HL-60 (cell line): ENCODE measurements around the gene FAAP20.

Experiments used
- DNase-seq, 2 experiments: peaks; one replicate each; pipeline ENCODE4 v3.0.0-alpha.2; 2010 to 2020; ENCODE audit warnings: low read depth in 1 of 2, low spot score in 1 of 2
- H3K27ac ChIP-seq: fragments of 250-450 bp; sonication (Bioruptor Pico); replicated peaks from 2 replicates; pipeline ENCODE4 v1.5.1; 2020; ENCODE audit warnings: mild to moderate bottlenecking, moderate library complexity
- H3K27me3 ChIP-seq: fragments of 250-450 bp; sonication (Bioruptor Pico); 2 replicates; pipeline ENCODE4 v1.5.1; 2021; ENCODE audit warnings: mild to moderate bottlenecking, moderate library complexity; ENCODE audit not compliant: insufficient read depth, poor library complexity, severe bottlenecking
- H3K4me3 ChIP-seq: replicated peaks from 2 replicates; pipeline ENCODE4 v1.5.1; 2011; ENCODE audit warnings: mild to moderate bottlenecking, control low read depth, low read length; ENCODE audit not compliant: insufficient read depth
- CTCF ChIP-seq: IDR thresholded peaks from one replicate; pipeline ENCODE4 v1.5.1; 2011; ENCODE audit warnings: low read length, control low read depth, inconsistent platforms; ENCODE audit not compliant: insufficient read depth
- GABPA ChIP-seq: IDR thresholded peaks from 2 replicates; pipeline ENCODE4 v1.6.1; 2012; ENCODE audit warnings: low read depth
- POLR2AphosphoS5 ChIP-seq: IDR thresholded peaks from 2 replicates; pipeline ENCODE4 v1.6.1; 2012; ENCODE audit warnings: low read depth
- REST ChIP-seq: IDR thresholded peaks from 2 replicates; pipeline ENCODE4 v1.6.1; 2012; ENCODE audit warnings: low read depth; ENCODE audit not compliant: insufficient replicate concordance
- SPI1 ChIP-seq: IDR thresholded peaks from 2 replicates; pipeline ENCODE4 v1.6.1; 2012; ENCODE audit warnings: low read depth, mild to moderate bottlenecking, borderline replicate concordance

The FAAP20 gene

GRCh38 chr1:2210786-2211185 is 16.2 kb upstream of the FAAP20 start:
- H3K4me3 ChIP-seq, result no peak overlapping the region
- H3K27ac ChIP-seq, result no peak overlapping the region
- TF ChIP-seq GABPA (no peak), REST (no peak), CTCF (no peak), POLR2AphosphoS5 (no peak), SPI1 (no peak)
- DNase-seq, result no peak
- no peaks in the 10 kb centered on the region for H3K27me3 ChIP-seq

GRCh38 chr1:2210084-2210653 is 15.6 kb upstream of the FAAP20 start:
- Histone ChIP-seq H3K4me3 (no peak overlapping the region), H3K27me3 (no peaks in the 10 kb centered on the region), H3K27ac (no peak overlapping the region)
- TF ChIP-seq GABPA (no peak), CTCF (no peak), REST (no peak), POLR2AphosphoS5 (no peak), SPI1 (no peak)
- DNase-seq, result no peak

DNA sequence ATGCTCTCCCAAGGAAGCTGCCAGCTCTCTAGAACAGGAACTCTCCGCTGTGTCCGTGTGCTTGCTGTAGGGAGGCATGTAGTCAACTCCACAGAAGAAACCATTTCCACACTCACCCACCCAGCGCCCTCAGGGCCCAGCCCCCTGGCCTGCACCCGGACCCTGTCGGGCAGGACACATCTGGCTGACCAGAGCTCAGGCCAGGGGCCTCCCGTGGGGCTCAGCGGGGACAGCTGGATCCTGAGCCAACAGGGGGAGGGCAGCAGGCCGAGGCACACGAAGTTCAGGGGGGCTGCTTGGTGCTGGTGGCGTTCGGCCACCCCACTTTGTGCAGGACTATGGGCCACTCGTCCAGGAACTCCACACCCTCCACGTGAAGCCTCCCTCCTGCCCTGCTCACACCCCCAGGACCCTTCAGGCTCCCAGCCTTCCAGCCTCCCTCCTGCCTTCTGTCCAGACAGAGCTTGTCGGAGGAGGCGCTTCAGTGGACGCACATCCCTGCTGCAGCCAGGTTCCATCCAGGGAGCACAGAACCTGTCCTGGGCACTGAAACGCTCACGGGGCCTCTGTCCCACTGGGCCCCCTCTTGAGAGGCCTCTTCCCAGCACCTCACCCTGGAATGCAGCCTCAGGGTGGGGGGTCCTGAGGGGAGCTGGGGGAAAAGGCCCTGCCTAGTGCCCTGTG is 15.0 kb upstream of the FAAP20 start:
- no peak for TF ChIP-seq POLR2AphosphoS5
- no peak for TF ChIP-seq REST
- TF ChIP-seq SPI1, result no peak
- no peak for TF ChIP-seq GABPA
- TF ChIP-seq CTCF, result no peak
- DNase-seq, result no peak
- Histone ChIP-seq H3K27ac (no peak overlapping the region), H3K4me3 (no peak overlapping the region), H3K27me3 (no peaks in the 10 kb centered on the region)
